GM23338 (cell line): ENCODE measurements around the gene SLC66A1. TPM values are rescaled to one million over a fixed set of nuclear protein-coding genes. Genes with fewer than 3 reads are reported as not detected.

Experiments
- ATAC-seq: fragments of 200-7000 bp; cut with Tn5 transposase; 3 replicates; pipeline ENCODE4 v1.9.1; 2020
- DNase-seq: peaks from one replicate; pipeline ENCODE4 v3.0.0-alpha.2; 2015; ENCODE audit warnings: low spot score
- H2AFZ ChIP-seq: fragments of 200-600 bp; sonication (generic); 2 replicates; pipeline ENCODE4 v1.8.0; 2016; ENCODE audit warnings: antibody characterized with exemption, mild to moderate bottlenecking, moderate library complexity
- H3F3A ChIP-seq: fragments of 200-600 bp; sonication (generic); replicated peaks from 2 replicates; pipeline ENCODE4 v1.8.0; 2017; ENCODE audit warnings: antibody characterized with exemption, mixed run types, low read depth
- H3K27ac ChIP-seq: fragments of 200-600 bp; sonication (generic); 2 replicates; pipeline ENCODE4 v1.6.1; 2016; ENCODE audit warnings: low read depth
- H3K27me3 ChIP-seq: fragments of 200-600 bp; sonication (generic); 2 replicates; pipeline ENCODE4 v1.8.0; 2016; ENCODE audit warnings: mild to moderate bottlenecking, mixed run types, moderate library complexity; ENCODE audit not compliant: insufficient read depth
- H3K36me3 ChIP-seq: fragments of 200-600 bp; sonication (generic); 2 replicates; pipeline ENCODE4 v1.8.0; 2016; ENCODE audit warnings: mild to moderate bottlenecking; ENCODE audit not compliant: insufficient read depth
- H3K4me1 ChIP-seq: fragments of 200-600 bp; sonication (generic); 2 replicates; pipeline ENCODE4 v1.8.0; 2016; ENCODE audit warnings: mild to moderate bottlenecking, moderate library complexity; ENCODE audit not compliant: insufficient read depth
- H3K4me2 ChIP-seq: fragments of 200-600 bp; sonication (generic); 2 replicates; pipeline ENCODE4 v1.7.1; 2017; ENCODE audit warnings: mixed run types
- H3K4me3 ChIP-seq: fragments of 200-600 bp; sonication (generic); 2 replicates; pipeline ENCODE4 v1.6.1; 2016; ENCODE audit warnings: mixed run types
- H3K79me2 ChIP-seq: fragments of 200-600 bp; sonication (generic); replicated peaks from 2 replicates; pipeline ENCODE4 v1.8.0; 2017; ENCODE audit warnings: mild to moderate bottlenecking; ENCODE audit not compliant: insufficient read depth
- H3K9me2 ChIP-seq: fragments of 200-600 bp; sonication (generic); 2 replicates; pipeline ENCODE4 v1.8.0; 2017; ENCODE audit not compliant: insufficient read depth
- H4K20me1 ChIP-seq: fragments of 200-600 bp; sonication (generic); replicated peaks from 2 replicates; pipeline ENCODE4 v1.8.0; 2017; ENCODE audit warnings: mild to moderate bottlenecking; ENCODE audit not compliant: insufficient read depth
- H3K27ac Mint-ChIP-seq: 2 replicates; pipeline ENCODE4 v1.8.0; 2020; ENCODE audit warnings: inconsistent platforms, mild to moderate bottlenecking, moderate library complexity, mixed read lengths
- H3K27me3 Mint-ChIP-seq: 3 replicates; pipeline ENCODE4 v1.8.0; 2022; ENCODE audit warnings: low read depth, mild to moderate bottlenecking, moderate library complexity, mixed read lengths, inconsistent platforms; ENCODE audit not compliant: insufficient read depth, poor library complexity
- H3K36me3 Mint-ChIP-seq: 3 replicates; pipeline ENCODE4 v1.8.0; 2021; ENCODE audit warnings: low read depth, mild to moderate bottlenecking, inconsistent platforms, moderate library complexity, mixed read lengths
- H3K4me1 Mint-ChIP-seq: 3 replicates; pipeline ENCODE4 v1.8.0; 2020; ENCODE audit warnings: mild to moderate bottlenecking, inconsistent platforms, mixed read lengths
- H3K4me3 Mint-ChIP-seq: 3 replicates; pipeline ENCODE4 v1.8.0; 2021; ENCODE audit warnings: moderate library complexity, mild to moderate bottlenecking, inconsistent platforms, mixed read lengths
- H3K9me3 Mint-ChIP-seq: 3 replicates; pipeline ENCODE4 v1.8.0; 2020; ENCODE audit warnings: moderate library complexity, mild to moderate bottlenecking, inconsistent platforms, mixed read lengths
- CREB1 ChIP-seq: fragments of 250-450 bp; sonication (Bioruptor Pico); IDR thresholded peaks from 2 replicates; pipeline ENCODE4 v1.5.0; 2020; ENCODE audit warnings: low read depth, mild to moderate bottlenecking, moderate library complexity
- EZH2 ChIP-seq: fragments of 200-600 bp; sonication (generic); IDR thresholded peaks from one replicate; pipeline ENCODE4 v1.8.0; 2017; ENCODE audit warnings: antibody characterized with exemption, mild to moderate bottlenecking, low read depth; ENCODE audit not compliant: unreplicated experiment
- EZH2phosphoT487 ChIP-seq: fragments of 200-600 bp; sonication (generic); IDR thresholded peaks from one replicate; pipeline ENCODE4 v1.8.1; 2018; ENCODE audit warnings: antibody characterized with exemption; ENCODE audit not compliant: unreplicated experiment
- STAT1 ChIP-seq: IDR thresholded peaks from one replicate; pipeline ENCODE4 v1.6.1; 2016; ENCODE audit warnings: antibody characterized with exemption; ENCODE audit not compliant: unreplicated experiment
- ZNF331 ChIP-seq: fragments of 250-450 bp; sonication (Bioruptor Pico); IDR thresholded peaks from 2 replicates; pipeline ENCODE4 v1.5.0; 2020; ENCODE audit warnings: low read depth, mild to moderate bottlenecking, moderate library complexity
- polyA plus RNA-seq: library from polyadenylated mRNA; unstranded; fragments of >200 nt; fragmentation: Nextera tagmentation; extraction: Ambion mirVana; gene quantifications from 2 replicates; pipeline ENCODE4 v1.2.1, GENCODE V29; 2016
- total RNA-seq: library from RNA; depleted of rRNA; stranded (reverse); fragments of >200 nt; shearing (Covaris generic); gene quantifications from 2 replicates; pipeline ENCODE4 v1.2.3, GENCODE V29; 2014
- TF ChIP-seq, protein P1 (sequence below): fragments of 250-450 bp; sonication (Bioruptor Pico); IDR thresholded peaks from 2 replicates; pipeline ENCODE4 v1.5.0; 2020; ENCODE audit warnings: mild to moderate bottlenecking, moderate library complexity
- TF ChIP-seq, protein P2 (sequence below), 2 experiments: fragments of 200-600 bp in 1 of 2; sonication (generic) in 1 of 2; conservative IDR thresholded peaks; 2 replicates each; pipeline versions ENCODE4 v1.5.1 to v1.6.1; 2016 to 2017; ENCODE audit warnings: antibody characterized with exemption in 2 of 2, low read depth in 2 of 2, mild to moderate bottlenecking in 2 of 2, moderate library complexity in 1 of 2

The SLC66A1 gene
- total and polyA plus RNA-seq, 2 experiments from 2014 or later = 6.9 to 19.7 TPM

DNA sequence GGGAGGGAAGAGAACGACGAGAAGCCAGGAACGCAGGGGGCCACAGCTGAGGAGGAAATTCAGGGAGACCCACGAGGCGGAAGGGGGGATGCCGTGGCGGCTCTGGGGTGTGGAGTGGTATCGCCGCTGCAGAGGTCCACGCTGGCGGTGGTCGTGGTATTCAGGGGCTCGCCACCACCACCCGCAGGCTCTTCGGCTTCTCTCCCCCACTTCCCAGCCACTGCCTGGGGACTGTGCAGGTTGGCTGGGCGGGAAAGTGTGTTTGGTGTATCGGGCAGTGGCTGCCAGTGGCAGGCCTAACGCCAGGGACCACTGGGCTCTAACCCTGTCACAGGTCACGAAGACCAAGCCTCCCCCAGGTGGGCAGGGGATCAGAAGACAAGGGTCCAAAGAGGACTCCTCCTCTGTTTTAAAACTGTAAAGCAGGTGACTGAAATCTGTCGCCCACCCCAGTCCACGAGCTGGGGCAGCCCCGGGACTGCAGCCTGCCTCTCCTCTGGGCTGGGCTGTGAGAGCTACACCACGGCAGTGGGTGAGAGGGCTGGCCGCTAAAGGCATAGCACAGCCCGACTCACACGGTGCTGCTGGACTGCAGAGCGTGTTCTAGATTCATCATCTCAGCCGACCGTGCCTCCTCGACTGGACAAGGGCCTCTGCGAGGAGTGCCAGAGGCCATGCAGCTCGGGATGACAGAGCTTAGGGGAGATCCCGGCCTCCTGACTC, 30.9 kb downstream of the SLC66A1 start (continued):
- TF ChIP-seq, protein P1, sequence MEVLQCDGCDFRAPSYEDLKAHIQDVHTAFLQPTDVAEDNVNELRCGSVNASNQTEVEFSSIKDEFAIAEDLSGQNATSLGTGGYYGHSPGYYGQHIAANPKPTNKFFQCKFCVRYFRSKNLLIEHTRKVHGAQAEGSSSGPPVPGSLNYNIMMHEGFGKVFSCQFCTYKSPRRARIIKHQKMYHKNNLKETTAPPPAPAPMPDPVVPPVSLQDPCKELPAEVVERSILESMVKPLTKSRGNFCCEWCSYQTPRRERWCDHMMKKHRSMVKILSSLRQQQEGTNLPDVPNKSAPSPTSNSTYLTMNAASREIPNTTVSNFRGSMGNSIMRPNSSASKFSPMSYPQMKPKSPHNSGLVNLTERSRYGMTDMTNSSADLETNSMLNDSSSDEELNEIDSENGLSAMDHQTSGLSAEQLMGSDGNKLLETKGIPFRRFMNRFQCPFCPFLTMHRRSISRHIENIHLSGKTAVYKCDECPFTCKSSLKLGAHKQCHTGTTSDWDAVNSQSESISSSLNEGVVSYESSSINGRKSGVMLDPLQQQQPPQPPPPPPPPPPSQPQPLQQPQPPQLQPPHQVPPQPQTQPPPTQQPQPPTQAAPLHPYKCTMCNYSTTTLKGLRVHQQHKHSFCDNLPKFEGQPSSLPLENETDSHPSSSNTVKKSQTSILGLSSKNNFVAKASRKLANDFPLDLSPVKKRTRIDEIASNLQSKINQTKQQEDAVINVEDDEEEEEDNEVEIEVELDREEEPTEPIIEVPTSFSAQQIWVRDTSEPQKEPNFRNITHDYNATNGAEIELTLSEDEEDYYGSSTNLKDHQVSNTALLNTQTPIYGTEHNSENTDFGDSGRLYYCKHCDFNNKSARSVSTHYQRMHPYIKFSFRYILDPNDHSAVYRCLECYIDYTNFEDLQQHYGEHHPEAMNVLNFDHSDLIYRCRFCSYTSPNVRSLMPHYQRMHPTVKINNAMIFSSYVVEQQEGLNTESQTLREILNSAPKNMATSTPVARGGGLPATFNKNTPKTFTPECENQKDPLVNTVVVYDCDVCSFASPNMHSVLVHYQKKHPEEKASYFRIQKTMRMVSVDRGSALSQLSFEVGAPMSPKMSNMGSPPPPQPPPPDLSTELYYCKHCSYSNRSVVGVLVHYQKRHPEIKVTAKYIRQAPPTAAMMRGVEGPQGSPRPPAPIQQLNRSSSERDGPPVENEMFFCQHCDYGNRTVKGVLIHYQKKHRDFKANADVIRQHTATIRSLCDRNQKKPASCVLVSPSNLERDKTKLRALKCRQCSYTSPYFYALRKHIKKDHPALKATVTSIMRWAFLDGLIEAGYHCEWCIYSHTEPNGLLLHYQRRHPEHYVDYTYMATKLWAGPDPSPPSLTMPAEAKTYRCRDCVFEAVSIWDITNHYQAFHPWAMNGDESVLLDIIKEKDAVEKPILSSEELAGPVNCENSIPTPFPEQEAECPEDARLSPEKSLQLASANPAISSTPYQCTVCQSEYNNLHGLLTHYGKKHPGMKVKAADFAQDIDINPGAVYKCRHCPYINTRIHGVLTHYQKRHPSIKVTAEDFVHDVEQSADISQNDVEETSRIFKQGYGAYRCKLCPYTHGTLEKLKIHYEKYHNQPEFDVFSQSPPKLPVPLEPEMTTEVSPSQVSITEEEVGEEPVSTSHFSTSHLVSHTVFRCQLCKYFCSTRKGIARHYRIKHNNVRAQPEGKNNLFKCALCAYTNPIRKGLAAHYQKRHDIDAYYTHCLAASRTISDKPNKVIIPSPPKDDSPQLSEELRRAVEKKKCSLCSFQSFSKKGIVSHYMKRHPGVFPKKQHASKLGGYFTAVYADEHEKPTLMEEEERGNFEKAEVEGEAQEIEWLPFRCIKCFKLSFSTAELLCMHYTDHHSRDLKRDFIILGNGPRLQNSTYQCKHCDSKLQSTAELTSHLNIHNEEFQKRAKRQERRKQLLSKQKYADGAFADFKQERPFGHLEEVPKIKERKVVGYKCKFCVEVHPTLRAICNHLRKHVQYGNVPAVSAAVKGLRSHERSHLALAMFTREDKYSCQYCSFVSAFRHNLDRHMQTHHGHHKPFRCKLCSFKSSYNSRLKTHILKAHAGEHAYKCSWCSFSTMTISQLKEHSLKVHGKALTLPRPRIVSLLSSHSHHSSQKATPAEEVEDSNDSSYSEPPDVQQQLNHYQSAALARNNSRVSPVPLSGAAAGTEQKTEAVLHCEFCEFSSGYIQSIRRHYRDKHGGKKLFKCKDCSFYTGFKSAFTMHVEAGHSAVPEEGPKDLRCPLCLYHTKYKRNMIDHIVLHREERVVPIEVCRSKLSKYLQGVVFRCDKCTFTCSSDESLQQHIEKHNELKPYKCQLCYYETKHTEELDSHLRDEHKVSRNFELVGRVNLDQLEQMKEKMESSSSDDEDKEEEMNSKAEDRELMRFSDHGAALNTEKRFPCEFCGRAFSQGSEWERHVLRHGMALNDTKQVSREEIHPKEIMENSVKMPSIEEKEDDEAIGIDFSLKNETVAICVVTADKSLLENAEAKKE (CRISPR knock-in tag) = no peak
- TF ChIP-seq STAT1 = no peak
- no peak for TF ChIP-seq ZNF331 (CRISPR knock-in tag)
- no peak for TF ChIP-seq EZH2
- TF ChIP-seq EZH2phosphoT487 = no peak
- no peak for TF ChIP-seq CREB1 (CRISPR knock-in tag)

DNA sequence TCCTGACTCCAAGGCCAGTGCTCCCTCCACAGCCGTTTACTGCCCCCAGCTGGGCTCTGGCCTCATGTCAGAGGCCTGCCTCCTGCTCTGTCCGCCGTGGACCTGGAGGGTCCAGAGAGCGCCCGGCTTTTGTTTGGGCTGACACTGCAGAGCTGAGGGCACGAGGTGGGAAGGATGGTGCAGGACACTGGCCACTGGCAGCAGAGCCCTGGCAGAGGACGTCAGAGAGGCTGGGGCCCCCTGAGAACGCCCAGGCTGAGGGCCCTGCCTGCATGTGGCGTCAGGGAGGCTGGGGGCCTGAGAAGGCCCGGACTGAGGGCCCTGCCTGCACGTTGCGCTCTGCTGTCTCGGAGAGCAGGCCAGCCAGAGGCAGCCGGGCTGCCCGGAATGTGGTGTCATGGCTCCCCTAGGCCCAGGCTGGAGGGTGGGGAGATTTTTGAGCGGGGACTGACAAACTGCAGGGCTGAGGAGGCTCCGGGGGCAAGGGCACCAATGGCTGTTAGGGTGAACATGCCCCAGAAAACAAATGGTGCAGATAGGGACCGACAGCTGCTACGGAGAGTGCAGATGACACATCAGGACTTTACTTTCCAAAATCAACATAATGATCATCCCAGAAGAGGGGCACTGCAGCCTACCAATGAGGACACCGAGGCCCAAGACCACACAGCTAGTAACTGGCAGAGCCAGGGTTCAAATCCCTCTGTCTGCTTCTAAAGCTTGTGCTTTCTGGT, 31.7 kb downstream of the SLC66A1 start:
- peaks cover 14% of the 10 kb centered on the region for H3K27me3 Mint-ChIP-seq
- TF ChIP-seq, protein P2, sequence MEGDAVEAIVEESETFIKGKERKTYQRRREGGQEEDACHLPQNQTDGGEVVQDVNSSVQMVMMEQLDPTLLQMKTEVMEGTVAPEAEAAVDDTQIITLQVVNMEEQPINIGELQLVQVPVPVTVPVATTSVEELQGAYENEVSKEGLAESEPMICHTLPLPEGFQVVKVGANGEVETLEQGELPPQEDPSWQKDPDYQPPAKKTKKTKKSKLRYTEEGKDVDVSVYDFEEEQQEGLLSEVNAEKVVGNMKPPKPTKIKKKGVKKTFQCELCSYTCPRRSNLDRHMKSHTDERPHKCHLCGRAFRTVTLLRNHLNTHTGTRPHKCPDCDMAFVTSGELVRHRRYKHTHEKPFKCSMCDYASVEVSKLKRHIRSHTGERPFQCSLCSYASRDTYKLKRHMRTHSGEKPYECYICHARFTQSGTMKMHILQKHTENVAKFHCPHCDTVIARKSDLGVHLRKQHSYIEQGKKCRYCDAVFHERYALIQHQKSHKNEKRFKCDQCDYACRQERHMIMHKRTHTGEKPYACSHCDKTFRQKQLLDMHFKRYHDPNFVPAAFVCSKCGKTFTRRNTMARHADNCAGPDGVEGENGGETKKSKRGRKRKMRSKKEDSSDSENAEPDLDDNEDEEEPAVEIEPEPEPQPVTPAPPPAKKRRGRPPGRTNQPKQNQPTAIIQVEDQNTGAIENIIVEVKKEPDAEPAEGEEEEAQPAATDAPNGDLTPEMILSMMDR (conservative IDR thresholded peaks at IDR 0.05; ENCODE audit: low read depth in 2 of 2) = no peak
- Histone ChIP-seq H3K36me3 (no peaks in the 10 kb centered on the region; the same call in 1 of the 2 replicates), H3K9me2 (no peaks in the 10 kb centered on the region), H3K79me2 (no peaks in the 10 kb centered on the region), H2AFZ (no peak overlapping the region), H3K27ac (no peak overlapping the region), H3K4me2 (no peak overlapping the region), H3F3A (peaks cover 25% of the 10 kb centered on the region), H3K4me3 (no peak overlapping the region), H3K4me1 (peaks cover 11% of the 10 kb centered on the region), H3K27me3 (no peaks in the 10 kb centered on the region), H4K20me1 (peaks cover 7% of the 10 kb centered on the region)
- no peaks in the 10 kb centered on the region for H3K9me3 Mint-ChIP-seq
- DNase-seq = no peak
- H3K4me3 Mint-ChIP-seq = no peak overlapping the region
- no peak overlapping the region for H3K27ac Mint-ChIP-seq
- peaks cover 24% of the 10 kb centered on the region for H3K4me1 Mint-ChIP-seq
- ATAC-seq = no peak
- peaks cover 41% of the 10 kb centered on the region for H3K36me3 Mint-ChIP-seq
